Common myeloid progenitor, CD34-positive (primary cell): ENCODE measurements around the gene TWSG1.

Experiments used
- CTCF ChIA-PET: fragments of 350-600 bp; sonication (Branson Sonifier 250); formaldehyde crosslinking; loops from one replicate; lab custom pipeline; 2021; ENCODE audit warnings: antibody characterized with exemption; lab: Charles Lee
- POLR2A ChIA-PET: fragments of 350-600 bp; sonication (Branson Sonifier 250); formaldehyde crosslinking; loops from one replicate; lab custom pipeline; 2021; ENCODE audit warnings: antibody characterized with exemption; lab: Charles Lee
- DNase-seq, 3 donors: peaks; one replicate each; pipeline versions ENCODE4 v3.0.0 to v3.0.0-alpha.2; 2013
- H3K27ac ChIP-seq, 2 experiments: 1 replicate in 1 of 2; 2 replicates in 1 of 2; pipeline ENCODE4 v1.7.0; 2013; ENCODE audit warnings: inconsistent platforms in 2 of 2, low read length in 2 of 2, mild to moderate bottlenecking in 2 of 2, low read depth in 1 of 2, moderate library complexity in 1 of 2; ENCODE audit not compliant: severe bottlenecking in 2 of 2, insufficient read depth in 1 of 2, poor library complexity in 1 of 2
- H3K27me3 ChIP-seq, 5 experiments: replicated peaks in 2 of 5; 1 replicate in 3 of 5; 2 replicates in 2 of 5; pipeline versions ENCODE4 v1.6.1 to v1.7.0; 2013; ENCODE audit warnings: low read length in 4 of 5, mild to moderate bottlenecking in 2 of 5, moderate library complexity in 2 of 5, inconsistent platforms in 1 of 5; ENCODE audit not compliant: insufficient read depth in 5 of 5, control insufficient read depth in 4 of 5
- H3K36me3 ChIP-seq, 4 experiments: 1 replicate in 2 of 4; 2 replicates in 2 of 4; pipeline versions ENCODE4 v1.6.1 to v1.7.0; 2013; ENCODE audit warnings: low read length in 3 of 4, control low read depth in 1 of 4, mild to moderate bottlenecking in 1 of 4; ENCODE audit not compliant: control insufficient read depth in 4 of 4, insufficient read depth in 4 of 4
- H3K4me1 ChIP-seq, 4 experiments: 1 replicate in 3 of 4; 2 replicates in 1 of 4; pipeline versions ENCODE4 v1.6.1 to v1.7.1; 2013; ENCODE audit warnings: low read length in 3 of 4, mild to moderate bottlenecking in 3 of 4, control low read depth in 1 of 4, inconsistent platforms in 1 of 4, moderate library complexity in 1 of 4; ENCODE audit not compliant: control insufficient read depth in 4 of 4, insufficient read depth in 4 of 4; ENCODE audit errors: control extremely low read depth in 1 of 4
- H3K4me3 ChIP-seq, 7 experiments: 1 replicate in 4 of 7; 2 replicates in 3 of 7; pipeline versions ENCODE4 v1.5.1 to v1.7.0; 2013; ENCODE audit warnings: mild to moderate bottlenecking in 7 of 7, low read length in 6 of 7, moderate library complexity in 6 of 7, inconsistent platforms in 2 of 7, low read depth in 2 of 7, control low read depth in 1 of 7; ENCODE audit not compliant: insufficient read depth in 4 of 7, control insufficient read depth in 1 of 7; ENCODE audit errors: extremely low read depth in 1 of 7
- H3K9me3 ChIP-seq, 5 experiments: 1 replicate in 4 of 5; 2 replicates in 1 of 5; pipeline versions ENCODE4 v1.6.1 to v1.7.1; 2013; ENCODE audit warnings: low read length in 4 of 5, mild to moderate bottlenecking in 2 of 5, inconsistent platforms in 1 of 5, low read depth in 1 of 5, moderate library complexity in 1 of 5; ENCODE audit not compliant: control insufficient read depth in 4 of 5, insufficient read depth in 2 of 5; ENCODE audit errors: control extremely low read depth in 1 of 5
- WGBS: methylation state at CpG from one replicate; pipeline ENCODE4 v1.1.5; 2013; ENCODE audit not compliant: insufficient coverage; 5-methylcytosine and 5-hydroxymethylcytosine counted together

The TWSG1 gene

DNA sequence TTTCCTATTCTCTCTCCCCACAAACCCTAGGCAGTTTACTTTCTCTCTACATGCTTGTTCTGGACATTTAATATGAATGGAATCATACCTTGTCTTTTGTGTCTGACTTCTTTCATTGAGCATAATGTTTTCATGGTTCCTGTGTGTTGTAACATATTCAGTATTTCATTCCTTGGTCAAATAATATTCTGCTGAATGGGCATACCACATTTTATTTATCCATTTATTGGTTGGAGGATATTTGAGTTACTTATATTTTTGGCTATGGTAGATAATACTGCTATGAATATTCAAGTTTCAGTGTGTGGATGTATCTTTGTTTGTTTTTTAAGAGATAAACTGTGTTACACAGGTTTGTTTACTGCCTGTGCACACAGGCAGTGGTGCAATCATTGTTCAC is 9.0 kb downstream of the TWSG1 start:
- no peak overlapping the region for H3K4me3 ChIP-seq
- H3K27ac ChIP-seq, result no peak overlapping the region
- H3K4me1 ChIP-seq, result peaks cover 0 to 7% (median 6%) of the 10 kb centered on the region in 4 experiments
- H3K27me3 ChIP-seq, result no peaks in the 10 kb centered on the region
- no peak for DNase-seq
- CTCF ChIA-PET, result no interaction called here
- H3K36me3 ChIP-seq, result peaks cover 12 to 36% (median 30%) of the 10 kb centered on the region in 4 experiments
- POLR2A ChIA-PET, result interaction anchor here (0.9 kb wide), 1 partner anchor 206 kb away, joined by 3 read pairs; no protein-coding TSS in a partner anchor
- H3K9me3 ChIP-seq, result peaks cover 0 to 6% (median 2%) of the 10 kb centered on the region in 5 experiments

DNA sequence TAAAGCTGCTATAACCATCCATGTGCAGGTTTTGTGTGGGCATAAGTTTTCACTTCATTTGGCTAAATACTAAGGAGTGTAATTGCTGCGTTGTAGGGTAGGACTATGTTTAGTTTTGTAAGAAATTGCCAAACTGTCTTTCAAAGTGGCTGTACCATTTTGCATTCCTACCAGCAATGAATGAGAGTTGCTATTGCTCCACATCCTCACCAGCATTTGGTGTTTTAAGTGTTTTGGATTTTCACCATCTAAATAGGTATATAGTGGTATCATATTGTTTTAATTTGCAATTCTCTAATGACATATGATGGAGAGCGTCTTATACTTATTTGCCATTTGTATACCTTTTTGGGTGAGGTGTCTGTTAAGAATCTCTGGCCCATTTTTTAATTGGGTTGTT is 12.2 kb downstream of the TWSG1 start:
- Histone ChIP-seq H3K4me1 (peaks cover 0 to 8% (median 6%) of the 10 kb centered on the region in 4 experiments), H3K27me3 (no peaks in the 10 kb centered on the region), H3K9me3 (peaks cover 0 to 6% (median 2%) of the 10 kb centered on the region in 5 experiments), H3K27ac (no peak overlapping the region), H3K36me3 (peaks cover 11 to 21% (median 17%) of the 10 kb centered on the region in 4 experiments), H3K4me3 (no peak overlapping the region)
- 100% methylated on average over 1 of the region's 2 CpGs for WGBS
- ChIA-PET CTCF (interaction anchor here (2.1 kb wide), 1 partner anchor 9 kb away, joined by 11 read pairs; no protein-coding TSS in a partner anchor), POLR2A (no interaction called here)
- no peak for DNase-seq

DNA sequence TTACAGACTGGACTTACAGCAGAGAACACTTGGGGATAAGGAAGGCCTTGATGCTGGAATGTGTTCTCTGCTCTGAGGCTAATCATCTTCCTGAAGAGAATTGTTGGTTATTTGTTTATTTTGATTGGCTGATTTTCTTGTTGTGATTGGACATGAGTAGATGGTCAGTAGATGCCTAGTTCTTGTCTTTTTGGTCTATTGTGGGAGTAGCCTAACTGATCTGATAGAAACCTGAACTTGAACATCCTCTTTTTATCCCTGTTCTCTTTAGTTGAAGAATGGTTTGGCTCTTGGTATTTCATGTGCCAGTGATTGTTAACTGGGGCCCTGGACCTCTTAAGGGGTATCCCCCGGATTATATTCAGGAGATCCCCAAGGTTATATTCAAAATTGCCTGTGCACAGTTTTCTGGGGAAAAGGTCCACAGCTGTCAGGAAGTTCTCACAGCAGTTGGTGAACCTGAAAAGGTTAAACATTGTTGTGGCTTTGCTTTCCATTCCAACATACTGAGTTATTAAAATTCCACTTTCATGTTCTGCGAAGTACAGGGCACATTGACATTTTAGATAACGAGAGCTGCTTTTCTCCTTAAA is 13.6 kb downstream of the TWSG1 start:
- Histone ChIP-seq H3K4me3 (no peak overlapping the region), H3K36me3 (peaks cover 7 to 14% (median 11%) of the 10 kb centered on the region in 4 experiments), H3K27ac (no peak overlapping the region), H3K9me3 (peaks cover 0 to 6% (median 2%) of the 10 kb centered on the region in 5 experiments), H3K4me1 (peaks cover 0 to 8% (median 6%) of the 10 kb centered on the region in 4 experiments), H3K27me3 (no peaks in the 10 kb centered on the region)
- WGBS, result 73% methylated on average over 2 of the region's 3 CpGs
- ChIA-PET POLR2A (no interaction called here), CTCF (interaction anchor here (0.6 to 2.1 kb wide), 2 partner anchors 10 to 12 kb away, joined by 3 to 11 read pairs; no protein-coding TSS in a partner anchor)
- no peak for DNase-seq

DNA sequence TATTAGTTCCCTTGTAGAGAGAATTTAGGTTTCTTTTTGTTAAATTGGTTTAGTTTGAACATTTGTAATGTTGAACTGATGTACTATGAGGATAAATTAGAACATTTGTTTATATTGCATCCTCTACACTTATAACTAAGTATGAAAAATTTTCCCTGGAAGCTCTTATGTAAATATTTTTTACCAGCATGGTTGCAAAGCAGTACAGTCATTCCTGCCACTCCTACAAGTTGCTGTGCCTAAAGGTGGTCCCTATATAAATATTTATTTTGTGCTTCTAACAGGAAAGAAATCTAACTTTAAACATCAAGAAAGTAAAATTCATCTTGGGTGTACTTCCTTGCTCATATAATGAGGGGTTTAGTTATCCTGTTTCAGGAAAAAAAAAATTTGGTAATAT is 14.2 kb downstream of the TWSG1 start:
- ChIA-PET CTCF (interaction anchor here (0.6 kb wide), 1 partner anchor 12 kb away, joined by 3 read pairs; no protein-coding TSS in a partner anchor), POLR2A (no interaction called here)
- DNase-seq, result no peak
- Histone ChIP-seq H3K36me3 (peaks cover 6 to 11% (median 9%) of the 10 kb centered on the region in 4 experiments), H3K27me3 (no peaks in the 10 kb centered on the region), H3K27ac (no peak overlapping the region), H3K4me3 (no peak overlapping the region), H3K9me3 (peaks cover 0 to 3% (median under 1%) of the 10 kb centered on the region in 5 experiments), H3K4me1 (peaks cover 0 to 8% (median 6%) of the 10 kb centered on the region in 4 experiments)

DNA sequence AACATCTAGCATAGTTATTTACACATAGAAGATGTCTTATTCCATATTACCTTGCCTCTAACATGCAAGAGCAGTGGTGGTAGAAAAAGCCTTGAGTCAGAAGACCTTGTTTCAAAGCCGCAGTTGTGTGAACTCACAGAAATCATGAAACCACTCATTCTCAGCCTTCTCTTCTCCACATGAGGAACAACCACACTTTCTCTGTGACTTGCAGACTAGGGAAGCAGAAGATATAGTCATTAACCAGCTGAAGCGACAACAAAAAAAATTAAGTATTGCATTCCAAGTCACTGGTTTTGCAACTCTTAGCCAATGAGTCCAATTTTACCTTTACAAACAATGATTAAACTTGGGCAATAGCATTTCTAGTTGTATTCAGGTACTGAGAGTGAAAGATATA is 19.0 kb downstream of the TWSG1 start:
- Histone ChIP-seq H3K27ac (no peak overlapping the region), H3K4me1 (peaks cover 0 to 3% (median under 1%) of the 10 kb centered on the region in 4 experiments), H3K27me3 (no peaks in the 10 kb centered on the region), H3K4me3 (no peak overlapping the region), H3K9me3 (no peaks in the 10 kb centered on the region), H3K36me3 (peaks cover 0 to 2% (median 0%) of the 10 kb centered on the region in 4 experiments)
- DNase-seq, result peak in 1 of 3 donors; percentile 63
- CTCF ChIA-PET, result interaction anchor here (0.9 kb wide), 1 partner anchor 164 kb away, joined by 3 read pairs; no protein-coding TSS in a partner anchor
- no CpG with 5 or more reads among the region's 2 CpGs for WGBS
- POLR2A ChIA-PET, result no interaction called here

DNA sequence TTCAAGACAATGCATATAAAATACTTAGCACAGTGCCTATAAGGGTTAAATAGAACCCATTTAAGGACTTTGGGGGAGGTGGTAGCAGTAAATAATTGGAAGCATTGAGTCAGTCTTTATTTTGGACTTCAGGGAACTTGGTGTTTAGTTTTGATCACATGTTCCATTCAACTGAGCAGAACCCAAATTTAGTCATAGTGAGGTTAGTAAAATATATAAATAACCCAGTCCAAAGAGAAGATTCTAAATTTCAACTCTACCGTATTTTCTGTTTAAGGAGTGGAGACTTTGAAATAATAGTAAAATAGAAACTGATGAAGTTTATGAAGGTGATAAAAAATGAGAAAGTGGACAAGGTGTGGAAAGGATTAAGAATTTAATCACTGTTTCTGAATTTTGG is 19.7 kb downstream of the TWSG1 start:
- Histone ChIP-seq H3K9me3 (no peaks in the 10 kb centered on the region), H3K27me3 (no peaks in the 10 kb centered on the region), H3K4me1 (peaks cover 0 to 3% (median 0%) of the 10 kb centered on the region in 4 experiments), H3K36me3 (peaks cover 0 to 2% (median 0%) of the 10 kb centered on the region in 4 experiments), H3K27ac (no peak overlapping the region), H3K4me3 (no peak overlapping the region)
- 100% methylated on average over 1 of the region's 1 CpG for WGBS
- ChIA-PET POLR2A (no interaction called here), CTCF (interaction anchor here (1.6 kb wide), 1 partner anchor 16 kb away, joined by 5 read pairs; no protein-coding TSS in a partner anchor)
- no peak for DNase-seq

DNA sequence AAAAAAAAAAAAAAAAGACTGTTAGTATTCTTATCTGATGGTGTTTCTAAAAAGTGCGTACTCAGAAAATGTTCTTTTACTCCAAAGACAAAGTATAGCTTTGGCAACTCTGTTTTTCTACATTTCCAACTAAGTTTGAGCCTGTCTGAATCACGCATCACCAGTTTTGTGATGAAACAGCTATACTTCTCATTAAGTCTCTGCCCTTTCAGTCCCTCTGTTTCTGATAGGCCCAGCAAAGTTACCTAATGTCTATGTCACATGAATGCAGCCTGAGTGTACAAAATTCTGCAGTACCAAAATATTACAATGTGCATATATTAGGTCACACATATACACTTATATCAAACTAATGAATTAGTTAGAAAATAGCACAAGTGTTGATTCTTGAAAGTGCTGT is 22.4 kb downstream of the TWSG1 start:
- Histone ChIP-seq H3K4me3 (no peak overlapping the region), H3K4me1 (peaks cover 0 to 3% (median 0%) of the 10 kb centered on the region in 4 experiments), H3K27ac (no peak overlapping the region), H3K27me3 (no peaks in the 10 kb centered on the region), H3K9me3 (no peaks in the 10 kb centered on the region), H3K36me3 (peaks cover 0 to 10% (median 5%) of the 10 kb centered on the region in 4 experiments)
- CTCF ChIA-PET, result interaction anchor here (1.4 kb wide), 1 partner anchor 12 kb away, joined by 4 read pairs; no protein-coding TSS in a partner anchor
- WGBS, result 100% methylated on average over 1 of the region's 2 CpGs
- POLR2A ChIA-PET, result no interaction called here
- no peak for DNase-seq
